NCI-H524 treated with DMSO at 0.1 percent for 48 hours (cell line): ENCODE data around the gene WRAP73.
"Not testable (repeated sequence)": the region's sequence is repeated elsewhere in the genome, so short reads cannot be mapped to it uniquely, and the experiment has no call there.

Experiments
- DNase-seq: peaks from one replicate; lab custom pipeline; 2025; lab: John Stamatoyannopoulos, UW

WRAP73 gene

DNA sequence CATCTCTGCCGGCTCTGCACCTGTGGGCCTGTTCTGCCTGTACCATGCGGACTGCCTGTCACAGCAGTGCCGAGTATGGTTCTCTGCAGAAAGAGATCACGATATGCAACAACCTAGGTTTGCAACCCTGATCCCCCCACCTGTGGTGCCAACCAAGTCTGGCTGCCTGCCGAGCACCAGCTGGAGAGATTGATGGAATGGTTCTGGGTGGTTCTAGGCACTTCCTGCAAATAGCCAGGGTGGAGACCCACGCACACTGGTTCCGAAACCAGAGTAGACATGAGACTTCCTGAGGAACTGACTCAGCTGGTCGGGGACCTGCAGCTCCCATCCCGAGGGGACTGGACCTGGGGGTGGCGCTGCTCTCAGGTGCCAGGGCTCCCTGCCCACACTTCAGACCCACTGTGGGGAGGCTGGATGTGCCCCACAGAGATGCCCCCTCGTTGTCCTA lies 19.7 kb downstream of the WRAP73 start:
- no peak for DNase-seq

DNA sequence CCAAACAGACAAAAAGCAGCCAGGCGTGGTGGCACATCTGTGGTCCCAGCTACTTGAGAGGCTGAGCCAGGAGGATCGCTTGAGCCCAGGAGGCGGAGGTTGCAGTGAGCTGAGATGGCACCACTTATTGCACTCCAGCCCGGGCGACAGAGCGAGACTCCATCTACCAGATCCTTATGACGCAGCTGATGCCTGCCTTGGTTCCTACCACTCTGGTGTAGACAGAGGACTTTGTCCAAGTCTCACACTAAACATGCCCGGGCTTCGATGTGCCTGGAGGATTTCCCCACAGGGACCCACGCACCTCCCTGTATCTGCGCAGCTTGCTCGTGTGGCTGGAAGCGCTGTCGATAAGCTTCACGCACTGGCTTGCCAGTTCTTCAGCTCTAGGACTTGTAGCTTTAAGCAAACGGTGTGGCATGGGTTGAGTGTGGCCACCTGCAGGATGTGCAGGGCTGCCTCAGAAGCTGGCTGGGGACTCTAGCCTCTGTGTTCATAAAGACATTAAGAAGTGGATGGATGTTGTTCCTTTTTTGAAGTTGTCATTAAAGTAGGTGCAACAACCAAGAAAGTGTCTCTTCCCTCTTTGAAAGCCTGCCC lies 20.2 kb downstream of the WRAP73 start:
- no peak for DNase-seq

DNA sequence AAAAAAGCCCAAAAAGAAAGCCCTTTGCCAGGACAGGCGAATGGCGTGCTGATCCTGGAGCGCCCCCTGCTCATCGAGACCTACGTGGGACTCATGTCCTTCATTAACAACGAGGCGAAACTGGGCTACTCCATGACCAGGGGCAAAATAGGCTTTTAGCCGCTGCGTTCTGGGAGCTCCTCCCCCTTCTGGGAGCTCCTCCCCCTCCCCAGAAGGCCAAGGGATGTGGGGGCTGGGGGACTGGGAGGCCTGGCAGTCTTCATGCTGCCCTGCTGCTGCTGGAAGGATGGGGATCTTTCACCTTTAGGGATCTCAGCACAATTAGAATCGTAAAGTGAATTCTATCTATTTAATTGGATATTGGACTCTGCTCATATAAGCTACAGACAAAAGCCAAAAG lies 21.5 kb downstream of the WRAP73 start:
- no peak for DNase-seq

DNA sequence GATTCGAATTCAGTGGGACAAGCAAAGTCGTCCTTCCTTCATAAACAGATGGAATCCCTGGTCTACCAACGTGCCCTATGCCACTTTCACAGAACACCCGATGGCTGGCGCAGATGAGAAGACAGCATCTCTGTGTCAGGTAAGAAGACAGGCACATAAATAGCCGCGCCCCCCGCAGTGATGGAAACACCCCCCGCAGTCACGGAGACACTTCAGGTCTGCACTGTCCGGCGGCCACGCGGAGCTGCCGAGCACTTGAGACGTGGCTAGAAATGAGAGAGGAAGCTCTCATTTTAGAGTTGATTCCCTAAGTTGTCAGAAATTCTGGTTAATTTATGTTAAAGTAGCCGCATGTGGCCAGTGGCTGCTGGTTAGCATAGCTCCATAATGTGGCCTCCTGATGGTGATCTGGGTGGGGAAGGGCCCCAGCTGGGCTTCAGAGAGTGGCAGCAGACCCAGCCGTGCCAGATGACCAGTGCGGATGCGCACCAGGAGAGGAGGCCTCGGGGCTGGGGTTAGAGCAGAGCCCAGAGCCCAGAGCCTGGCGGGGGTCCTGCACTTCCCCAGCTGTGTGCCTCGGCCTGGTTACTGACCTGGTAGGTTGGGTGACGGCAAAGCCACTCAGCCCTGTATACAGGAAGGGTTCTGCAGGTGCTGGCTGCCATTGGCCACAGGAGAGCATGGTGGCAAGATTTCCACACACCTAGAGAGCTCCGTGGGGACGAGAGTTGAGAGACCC lies 22.2 kb downstream of the WRAP73 start:
- DNase-seq, result no peak

DNA sequence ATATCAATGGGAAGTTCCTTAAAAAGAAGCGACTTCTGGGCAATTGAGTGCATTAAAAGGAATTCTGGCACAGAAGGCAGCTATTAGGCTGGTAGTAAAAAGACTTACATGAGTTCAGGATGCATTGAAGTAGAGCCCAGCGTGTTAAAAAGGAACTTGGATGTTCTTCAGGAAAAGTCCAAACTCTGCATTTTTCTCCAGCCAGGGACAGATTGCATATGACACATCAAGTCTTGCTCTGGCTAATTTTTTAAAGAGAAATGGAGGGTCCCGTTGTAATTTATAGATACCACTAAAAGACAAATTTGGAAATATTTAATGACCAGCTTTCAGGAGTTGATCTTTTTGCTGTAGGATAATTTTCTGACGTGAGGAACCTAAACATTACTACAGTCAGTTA lies 23.9 kb downstream of the WRAP73 start:
- no peak for DNase-seq

DNA sequence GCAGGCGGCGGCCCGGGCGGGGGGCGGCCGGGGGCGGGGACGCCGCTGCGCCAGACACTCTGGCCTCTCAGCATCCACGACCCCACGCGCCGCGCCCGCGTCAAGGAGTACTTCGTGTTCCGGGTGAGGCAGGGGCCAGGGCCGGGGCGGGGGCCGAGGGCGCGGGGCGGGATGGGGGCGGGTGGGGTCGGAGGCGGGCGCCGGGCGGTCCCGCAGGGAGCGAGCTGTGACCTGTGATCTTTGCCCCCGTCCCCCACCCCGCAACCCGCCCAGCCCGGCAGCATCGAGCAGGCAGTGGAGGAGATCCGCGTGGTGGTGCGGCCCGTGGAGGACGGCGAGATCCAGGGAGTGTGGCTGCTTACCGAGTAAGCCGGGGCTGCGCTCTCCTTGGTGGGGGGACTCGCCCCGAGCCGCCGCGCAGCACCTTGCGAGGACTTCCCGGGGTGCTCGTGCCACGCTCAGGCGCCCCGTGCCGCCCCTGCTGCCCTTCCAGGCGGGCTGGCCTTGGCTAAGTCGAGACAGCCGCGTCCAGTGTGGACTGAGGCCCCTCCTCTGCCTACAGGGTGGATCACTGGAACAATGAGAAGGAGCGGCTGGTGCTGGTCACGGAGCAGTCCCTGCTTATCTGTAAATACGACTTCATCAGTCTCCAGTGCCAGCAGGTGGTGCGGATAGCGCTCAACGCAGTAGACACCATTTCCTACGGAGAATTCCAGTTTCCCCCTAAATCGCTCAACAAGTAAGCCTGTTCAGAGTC lies 24.6 kb downstream of the WRAP73 start:
- DNase-seq, result no peak

DNA sequence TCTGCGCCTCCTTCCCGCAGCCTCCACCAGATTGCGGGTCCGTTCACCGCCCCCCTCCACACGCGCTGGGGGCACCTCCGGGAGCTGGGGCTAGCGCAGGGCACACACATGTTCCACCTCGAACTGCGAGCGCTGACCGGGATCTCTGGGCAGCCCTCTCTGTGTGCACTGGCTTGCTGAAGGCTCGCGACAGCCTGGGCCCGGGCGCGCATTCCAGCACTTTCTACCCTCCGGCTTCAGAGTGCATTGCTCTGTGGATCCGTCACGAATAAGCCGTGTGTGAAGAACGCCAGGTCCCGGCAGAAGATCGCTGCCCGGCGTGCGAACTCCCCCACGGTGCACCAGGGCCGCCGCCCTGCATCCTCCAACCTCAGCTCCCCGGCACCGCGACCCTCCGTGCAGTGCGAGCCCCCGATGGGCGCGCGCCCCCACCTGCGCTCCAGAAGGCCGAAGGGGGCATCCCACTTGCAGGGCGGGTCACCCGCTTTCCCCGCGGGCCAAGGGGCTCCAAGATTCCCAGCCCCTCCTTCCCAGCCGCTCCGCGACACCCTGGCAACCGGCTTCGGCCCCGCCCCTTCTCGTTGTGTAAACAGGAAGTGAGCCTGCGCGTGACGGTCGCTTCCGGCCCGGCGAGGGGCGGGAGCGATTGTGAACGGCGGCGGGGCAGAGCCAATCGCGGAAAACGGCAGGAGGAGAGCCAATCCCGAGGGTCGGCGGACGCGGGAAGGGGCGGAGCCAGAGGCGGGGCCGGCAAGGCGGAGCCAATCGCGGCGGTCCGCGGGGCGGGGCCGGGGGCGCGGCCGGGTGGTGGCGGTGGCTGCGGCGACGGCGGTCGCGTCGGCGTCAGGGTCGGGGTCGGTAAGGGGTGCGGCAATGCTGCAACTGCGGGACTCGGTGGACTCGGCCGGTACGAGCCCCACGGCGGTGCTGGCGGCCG lies 25.4 kb downstream of the WRAP73 start, which contains the start of gene TPRG1L:
TPRG1L (plus strand) TSS at position 816 of the 937 bp plus-strand sequence; CDS start at position 874, 58 bp downstream.
- peak; percentile 31 for DNase-seq

DNA sequence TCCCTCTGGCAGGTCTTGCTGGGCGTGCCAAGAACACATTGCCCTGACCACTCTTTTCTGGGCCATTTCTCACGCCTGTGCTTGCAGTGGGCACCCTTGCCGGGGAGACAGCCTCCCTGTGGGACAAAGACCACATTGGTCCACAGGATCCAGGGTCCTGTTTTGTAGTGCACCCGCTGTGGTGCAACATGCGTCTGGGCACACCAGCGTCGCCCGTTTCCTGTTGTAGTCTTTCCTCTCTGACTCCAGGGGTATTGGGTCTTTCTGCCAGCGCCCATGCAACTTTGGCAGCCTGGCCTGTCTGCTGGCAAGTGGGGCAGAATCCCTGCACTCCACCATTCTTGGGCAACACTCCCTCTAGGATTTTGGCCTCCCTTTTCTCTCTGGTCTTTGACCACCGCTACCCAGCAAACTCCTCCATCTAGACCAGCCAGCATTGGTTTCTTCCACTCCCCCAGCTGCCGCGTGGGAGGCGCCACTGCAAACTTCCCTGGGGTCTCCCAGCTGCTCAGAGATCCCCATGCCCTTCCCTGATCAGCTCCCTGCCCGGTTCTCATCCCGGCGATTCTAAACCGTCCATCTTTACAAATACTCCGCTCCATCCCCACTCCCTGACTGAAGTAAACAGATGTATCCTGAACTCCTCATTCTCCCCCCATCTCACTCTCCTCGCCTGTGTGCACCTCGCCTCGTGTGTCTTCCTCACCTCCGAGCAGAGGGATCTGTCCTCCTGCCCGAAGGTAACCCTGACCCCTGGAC lies 26.3 kb downstream of the WRAP73 start:
- DNase-seq, result no peak

DNA sequence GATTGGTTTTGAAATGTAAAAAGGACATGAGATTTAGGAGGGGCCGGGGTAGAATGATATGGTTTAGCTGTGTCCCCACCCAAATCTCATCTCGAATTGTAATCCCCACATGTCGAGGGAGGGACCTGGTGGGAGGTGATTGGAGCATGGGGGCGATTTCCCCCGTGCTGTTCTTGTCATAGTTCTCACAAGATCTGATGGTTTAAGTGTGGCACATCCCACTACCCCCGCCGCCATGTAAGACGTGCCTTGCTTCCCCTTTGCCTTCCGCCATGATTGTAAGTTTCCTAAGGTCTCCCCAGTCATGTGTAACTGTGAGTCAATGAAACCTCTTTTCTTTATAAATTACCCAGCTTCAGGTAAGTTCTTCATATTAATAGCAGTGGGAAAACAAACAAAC lies 27.8 kb downstream of the WRAP73 start:
- DNase-seq, result not testable (repeated sequence)

DNA sequence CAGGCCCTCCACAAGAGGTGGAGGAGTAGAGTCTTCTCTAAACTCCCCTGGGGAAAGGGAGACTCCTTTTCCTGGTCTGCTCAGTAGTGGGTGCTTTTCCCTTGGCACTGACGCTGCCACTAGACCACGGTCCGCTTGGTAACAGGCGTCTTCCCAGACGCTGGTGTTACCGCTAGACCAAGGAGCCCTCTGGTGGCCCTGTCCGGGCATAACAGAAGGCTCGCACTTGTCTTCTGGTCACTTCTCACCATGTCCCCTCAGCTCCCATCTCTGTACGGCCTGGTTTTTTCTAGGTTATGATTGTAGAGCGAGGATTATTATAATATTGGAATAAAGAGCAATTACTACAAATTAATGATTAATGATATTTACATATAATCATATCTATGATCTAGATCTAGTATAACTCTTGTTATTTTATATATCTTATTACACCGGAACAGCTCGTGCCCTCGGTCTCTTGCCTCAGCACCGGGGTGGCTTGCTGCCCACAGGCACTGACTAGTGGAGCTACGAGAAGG lies 28.7 kb downstream of the WRAP73 start:
- not testable (repeated sequence) for DNase-seq

DNA sequence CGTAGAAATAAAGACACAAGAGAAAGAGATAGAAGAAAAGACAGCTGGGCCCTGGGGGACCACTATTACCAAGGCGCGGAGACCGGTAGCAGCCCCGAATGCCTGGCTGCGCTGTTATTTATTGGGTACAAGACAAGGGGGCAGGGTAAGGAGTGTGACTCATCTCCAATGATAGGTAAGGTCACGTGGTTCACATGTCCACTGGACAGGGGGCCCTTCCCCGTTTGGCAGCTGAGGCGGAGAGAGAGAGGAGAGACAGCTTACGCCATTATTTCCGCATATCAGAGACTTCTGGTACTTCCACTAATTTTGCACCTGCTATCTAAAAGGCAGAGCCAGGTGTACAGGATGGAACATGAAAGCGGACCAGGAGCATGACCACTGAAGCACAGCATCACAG lies 29.2 kb downstream of the WRAP73 start:
- no peak for DNase-seq

DNA sequence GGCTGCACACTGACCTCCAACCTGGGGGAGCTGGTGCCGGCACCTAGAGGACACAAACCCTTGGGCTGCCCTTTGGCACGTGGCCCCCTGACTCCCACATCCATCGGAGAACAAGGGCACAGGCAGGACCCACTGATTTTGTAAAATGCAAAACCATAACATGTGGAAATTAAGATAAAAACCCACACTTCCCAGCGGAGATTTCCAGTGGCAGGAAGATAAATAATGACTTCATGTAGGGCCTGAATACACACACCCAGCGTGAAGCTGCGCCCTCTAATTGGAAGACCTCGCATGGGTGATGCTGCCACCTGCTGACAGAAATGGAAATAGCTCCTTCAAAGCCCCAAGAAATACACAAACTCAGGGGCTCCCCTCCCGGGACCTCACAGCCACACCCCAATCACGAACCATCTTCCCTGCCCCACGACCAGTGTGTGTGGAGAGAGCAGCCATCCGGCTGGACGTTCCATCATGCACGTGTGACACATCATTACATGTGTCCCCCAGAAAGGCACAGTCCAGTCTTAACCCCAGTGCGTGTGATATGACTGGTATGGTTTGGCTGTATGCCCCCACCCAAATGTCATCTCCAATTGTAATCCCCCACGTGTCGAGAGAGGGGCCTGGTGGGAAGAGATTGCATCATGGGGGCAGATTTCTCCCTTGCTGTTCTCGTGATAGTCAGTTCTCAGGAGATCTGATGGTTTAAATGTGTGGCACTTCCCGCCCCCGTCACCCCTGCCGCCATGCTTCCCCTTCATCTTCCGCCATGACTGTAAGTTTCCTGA lies 30.8 kb downstream of the WRAP73 start:
- no peak for DNase-seq

DNA sequence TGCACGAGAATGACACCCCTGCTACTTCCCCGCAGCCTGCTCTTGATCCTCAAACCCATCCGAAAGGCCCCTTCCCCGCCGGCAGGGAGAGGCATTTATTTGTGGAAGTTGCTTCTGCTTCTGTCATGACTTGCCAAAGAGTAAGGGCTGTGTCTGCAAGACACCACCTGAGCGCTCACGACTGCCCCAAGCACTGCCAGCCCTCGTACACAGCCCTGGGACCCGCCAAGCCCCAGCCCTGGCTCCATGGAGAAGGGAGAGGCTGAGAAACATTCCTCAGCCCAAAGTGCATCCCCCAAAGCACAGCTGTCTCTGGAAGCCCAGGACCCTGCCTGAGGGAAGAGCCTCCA lies 31.4 kb downstream of the WRAP73 start:
- no peak for DNase-seq

DNA sequence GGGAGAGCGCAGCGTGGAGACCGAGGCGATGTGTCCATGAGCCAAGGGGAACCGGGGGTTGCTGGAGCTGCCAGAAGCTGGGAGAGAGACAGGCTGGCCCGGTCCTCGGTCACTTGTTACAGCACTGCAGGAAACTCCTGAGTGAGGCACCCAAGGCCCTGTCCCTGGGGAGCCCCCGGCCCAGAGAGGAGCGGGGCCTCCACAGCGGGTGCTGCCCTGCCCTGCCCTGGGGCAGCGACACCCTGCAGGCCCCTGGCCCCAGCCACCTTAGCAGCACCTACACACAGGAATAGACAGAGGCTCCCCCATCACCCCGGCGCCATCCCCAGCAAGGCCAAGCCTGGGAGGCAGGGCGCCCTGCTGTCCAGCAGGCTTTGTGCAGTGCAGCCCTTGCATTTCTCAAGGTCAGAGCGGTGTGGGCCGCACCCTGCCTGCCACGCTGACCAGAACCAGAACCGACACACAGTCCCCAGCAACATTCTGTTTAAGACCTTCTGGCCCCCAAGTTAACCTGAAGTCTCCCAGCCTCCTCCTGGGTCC lies 32.0 kb downstream of the WRAP73 start:
- DNase-seq, result no peak

DNA sequence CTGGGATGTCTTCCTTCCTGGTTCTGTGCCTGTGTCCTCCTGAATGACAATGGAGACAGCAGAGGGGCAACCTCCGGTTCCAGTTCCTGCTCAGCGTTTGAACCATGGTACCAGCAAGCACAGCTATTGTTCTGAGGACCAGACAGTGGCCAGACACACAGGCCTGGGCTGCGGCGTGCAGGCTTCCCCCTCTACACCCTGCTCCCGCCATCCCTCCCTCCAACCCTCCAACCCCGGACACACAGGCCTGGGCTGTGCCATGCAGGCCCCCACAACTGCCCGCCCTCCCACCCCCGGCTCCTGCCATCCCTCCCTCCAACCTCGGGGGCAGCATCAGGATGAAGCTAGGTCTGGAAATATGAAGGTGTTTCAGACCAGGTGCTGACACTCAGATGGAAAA lies 33.0 kb downstream of the WRAP73 start:
- DNase-seq, result no peak

DNA sequence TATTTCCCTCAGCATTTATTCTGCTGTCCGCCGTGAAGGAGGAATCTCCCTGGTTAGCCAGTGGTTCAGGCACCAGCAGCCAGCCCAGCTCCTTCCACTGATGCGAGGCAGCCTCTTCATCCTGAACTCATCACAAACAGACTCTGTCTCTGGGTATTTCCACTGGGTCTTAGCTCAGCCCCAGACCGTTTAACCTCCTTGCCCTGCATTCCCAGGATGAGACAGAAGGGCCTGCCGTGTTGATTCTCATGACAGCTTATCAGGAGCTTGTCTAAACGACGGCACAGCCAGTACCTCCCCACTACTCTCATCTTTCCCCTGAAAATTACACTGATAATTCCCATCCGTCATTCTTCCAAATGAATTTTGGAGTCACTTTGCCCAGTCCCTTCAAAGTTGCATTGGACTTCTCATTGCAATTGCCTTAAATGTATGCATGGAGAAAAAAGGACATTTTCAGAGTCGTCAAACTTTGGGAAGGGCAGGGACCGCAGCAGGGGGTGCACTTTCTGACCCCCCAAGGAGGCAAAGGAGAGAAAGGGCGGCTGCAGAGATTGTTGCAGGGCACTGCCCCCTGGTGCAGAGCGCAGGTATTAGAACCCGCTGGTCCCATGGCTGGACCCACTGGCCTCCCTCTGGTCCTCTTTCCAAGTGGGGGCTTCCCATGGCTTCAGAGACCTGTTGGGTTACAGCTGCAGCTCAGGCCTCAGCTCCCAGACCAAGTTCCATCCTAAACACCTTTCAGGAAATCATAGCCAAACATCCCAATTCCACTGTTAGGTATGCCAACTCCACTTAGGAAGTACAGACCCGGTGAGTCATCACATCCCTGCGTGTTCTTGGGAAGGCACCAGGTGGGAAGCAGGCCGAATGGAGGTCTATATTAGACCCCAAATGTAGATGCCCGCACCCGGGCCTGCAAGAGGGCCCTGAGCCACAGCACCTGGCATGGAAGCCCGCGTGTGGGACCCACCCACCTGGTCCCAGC lies 34.9 kb downstream of the WRAP73 start:
- no peak for DNase-seq

DNA sequence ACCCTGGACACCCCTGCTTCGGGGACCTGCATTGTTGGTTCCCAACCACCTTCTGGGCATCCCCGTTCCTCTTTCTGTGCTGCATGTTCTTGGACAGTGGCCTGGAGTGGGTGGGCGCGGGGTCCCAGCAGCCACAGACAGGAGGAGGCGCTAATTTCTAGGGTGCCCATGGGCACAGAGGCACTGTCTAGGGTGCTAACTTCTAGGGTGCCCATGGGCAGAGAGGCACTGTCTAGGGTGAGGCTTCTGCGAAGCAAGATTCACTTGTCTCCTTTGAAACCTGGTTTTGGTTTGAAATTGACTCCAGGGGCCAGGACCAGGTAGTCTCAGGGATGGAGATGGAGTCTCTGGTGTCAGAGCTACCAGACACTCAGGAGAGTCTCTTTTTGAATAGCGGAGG lies 37.8 kb downstream of the WRAP73 start:
- DNase-seq, result no peak

DNA sequence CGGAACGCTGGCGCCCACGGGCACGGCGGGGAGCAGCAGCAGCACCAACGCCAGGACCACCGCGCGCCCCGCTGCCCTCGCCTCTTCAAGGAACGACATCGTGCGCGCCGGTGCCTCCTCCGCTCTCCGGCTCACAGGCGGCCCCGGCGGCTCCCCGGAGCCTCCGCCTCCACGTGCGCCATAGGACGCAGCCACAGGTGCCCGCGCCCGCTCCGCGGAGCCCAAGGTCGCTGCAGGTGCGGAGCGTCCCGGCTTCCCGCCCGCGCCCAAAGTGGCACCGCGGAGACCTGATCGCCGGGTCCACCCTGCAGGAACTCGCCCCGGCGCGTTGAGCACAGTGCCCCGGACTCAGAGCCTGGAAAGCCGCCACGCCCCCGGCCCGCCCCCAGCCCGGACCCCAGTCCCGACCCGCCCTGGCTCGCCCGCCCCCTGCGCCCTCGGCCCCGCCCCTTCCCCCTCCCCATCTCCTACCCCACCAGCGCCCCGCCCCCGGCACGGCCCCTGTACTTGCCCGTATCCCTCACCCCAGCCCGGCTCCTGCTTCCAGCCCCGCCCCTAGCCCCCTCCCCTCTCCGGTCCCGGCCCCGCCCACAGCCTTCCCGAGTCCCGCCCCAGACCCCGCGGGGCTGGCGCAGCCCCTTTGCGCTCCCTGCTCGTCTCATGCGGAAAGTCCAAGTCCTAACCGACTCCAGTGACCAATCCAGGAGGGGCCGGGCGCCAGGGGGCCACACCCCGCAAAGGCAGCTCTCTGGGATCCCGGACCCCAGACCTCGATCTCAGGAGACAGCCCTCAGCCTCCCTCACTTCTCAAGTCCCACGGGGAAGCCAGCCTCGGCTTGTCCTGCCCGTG lies 38.5 kb downstream of the WRAP73 start, which contains the start of gene MEGF6:
MEGF6 (minus strand) TSS at position 339 of the 850 bp plus-strand sequence; CDS start at position 99, 240 bp downstream.
- no peak for DNase-seq
